ENCODE measurements around the gene MICAL3. TPM values are rescaled to one million over a fixed set of nuclear protein-coding genes. Genes with fewer than 3 reads are reported as not detected.

Gene MICAL3
- total RNA-seq, 4 donors from 2014 or later: 15.8 to 45.4 (median 31.6) TPM

DNA sequence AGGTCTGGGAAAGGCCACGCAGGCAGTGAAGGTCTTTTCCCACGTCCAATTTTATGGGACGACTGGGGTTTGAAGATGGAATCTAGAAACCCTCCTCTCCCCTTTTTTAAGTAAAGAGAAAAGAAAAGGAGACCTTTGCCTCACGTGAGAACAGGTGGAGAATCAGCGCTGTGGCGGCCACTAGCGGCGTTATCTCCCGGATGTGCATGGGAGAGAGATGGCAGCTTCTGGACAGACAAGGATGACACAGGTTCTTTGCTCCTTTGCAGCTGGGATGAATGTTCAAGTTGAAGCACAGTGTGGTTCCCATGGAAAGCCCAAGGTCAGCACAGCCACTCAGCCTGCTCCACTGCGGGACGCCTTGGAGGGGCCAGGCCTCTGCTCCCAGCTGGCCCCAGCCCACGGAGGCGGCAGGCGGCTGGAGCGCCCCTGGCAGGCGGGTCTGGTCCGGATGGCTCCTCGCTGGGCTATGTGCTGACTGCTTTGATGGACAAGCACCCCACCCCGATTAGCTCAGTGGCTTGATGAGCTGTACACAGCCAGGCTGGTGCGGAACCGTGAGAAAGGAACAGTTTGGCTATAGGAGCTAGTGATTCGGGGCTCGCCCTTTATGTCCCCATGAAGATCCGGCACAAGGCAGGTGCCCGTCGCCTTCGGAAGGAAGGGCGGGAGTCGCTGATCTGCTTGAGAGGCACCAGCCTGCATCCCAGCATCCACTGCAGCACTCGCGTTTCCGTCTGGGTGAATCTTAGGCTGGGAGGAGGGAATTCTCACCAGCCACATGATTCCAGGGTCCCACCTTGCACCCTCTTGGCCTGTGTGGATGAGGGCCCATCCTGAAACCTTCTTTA, 235.6 kb downstream of the MICAL3 start:
- TF ChIP-seq, protein P1, sequence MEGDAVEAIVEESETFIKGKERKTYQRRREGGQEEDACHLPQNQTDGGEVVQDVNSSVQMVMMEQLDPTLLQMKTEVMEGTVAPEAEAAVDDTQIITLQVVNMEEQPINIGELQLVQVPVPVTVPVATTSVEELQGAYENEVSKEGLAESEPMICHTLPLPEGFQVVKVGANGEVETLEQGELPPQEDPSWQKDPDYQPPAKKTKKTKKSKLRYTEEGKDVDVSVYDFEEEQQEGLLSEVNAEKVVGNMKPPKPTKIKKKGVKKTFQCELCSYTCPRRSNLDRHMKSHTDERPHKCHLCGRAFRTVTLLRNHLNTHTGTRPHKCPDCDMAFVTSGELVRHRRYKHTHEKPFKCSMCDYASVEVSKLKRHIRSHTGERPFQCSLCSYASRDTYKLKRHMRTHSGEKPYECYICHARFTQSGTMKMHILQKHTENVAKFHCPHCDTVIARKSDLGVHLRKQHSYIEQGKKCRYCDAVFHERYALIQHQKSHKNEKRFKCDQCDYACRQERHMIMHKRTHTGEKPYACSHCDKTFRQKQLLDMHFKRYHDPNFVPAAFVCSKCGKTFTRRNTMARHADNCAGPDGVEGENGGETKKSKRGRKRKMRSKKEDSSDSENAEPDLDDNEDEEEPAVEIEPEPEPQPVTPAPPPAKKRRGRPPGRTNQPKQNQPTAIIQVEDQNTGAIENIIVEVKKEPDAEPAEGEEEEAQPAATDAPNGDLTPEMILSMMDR (IDR thresholded peaks at IDR 0.05; ENCODE audit: low read depth): no peak

DNA sequence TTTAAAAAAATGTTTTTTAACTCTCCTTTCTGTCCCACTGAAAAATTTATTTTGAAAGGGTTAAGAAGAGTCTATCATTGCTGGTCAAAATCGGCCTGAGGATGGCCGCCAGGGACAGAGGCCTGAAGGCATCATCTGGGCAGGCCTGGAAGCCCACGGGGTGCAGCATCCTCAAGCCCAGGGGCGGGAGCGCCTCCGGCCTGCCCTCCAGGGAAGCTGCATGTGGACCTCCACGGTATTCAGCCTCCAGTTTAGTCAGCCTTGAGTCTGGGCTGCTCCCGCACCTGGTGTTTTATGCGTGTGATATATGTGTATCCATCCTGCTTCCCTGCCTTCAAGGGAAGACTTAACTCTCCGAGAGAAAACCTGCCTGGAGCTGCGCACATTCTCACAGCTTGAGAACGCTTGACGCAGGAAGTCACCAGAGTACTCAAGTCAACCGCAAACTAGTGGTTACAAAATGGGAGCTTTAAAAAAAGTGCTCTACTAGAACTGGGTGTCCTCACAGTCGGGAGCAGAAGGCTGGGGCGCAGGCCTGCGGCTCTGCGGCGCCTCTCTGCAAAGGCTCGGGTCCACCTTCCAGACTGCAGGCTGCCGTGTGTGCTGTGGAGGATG, 236.5 kb downstream of the MICAL3 start:
- TF ChIP-seq, protein P1 (IDR thresholded peaks at IDR 0.05; ENCODE audit: low read depth): no peak

DNA sequence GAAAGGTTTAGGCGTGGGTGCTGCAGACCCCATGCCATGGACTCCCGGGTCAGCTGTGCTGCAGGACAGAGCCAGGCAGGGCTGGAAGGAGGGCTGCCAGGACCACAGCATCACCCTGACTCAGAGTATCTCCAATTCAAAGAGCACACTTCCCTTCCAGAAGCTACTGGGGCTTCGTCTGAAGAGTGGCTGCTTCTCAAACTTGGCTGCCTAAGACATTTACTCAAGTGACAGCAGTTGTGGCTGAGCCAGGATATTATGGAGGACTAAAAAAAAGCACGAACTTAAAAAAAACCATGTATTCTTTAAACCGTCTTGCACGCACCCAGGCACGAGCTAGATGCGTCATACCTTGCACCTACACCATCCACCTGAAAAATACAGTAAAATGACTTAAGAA, 237.1 kb downstream of the MICAL3 start:
- TF ChIP-seq, protein P1 (IDR thresholded peaks at IDR 0.05; ENCODE audit: low read depth): no peak

DNA sequence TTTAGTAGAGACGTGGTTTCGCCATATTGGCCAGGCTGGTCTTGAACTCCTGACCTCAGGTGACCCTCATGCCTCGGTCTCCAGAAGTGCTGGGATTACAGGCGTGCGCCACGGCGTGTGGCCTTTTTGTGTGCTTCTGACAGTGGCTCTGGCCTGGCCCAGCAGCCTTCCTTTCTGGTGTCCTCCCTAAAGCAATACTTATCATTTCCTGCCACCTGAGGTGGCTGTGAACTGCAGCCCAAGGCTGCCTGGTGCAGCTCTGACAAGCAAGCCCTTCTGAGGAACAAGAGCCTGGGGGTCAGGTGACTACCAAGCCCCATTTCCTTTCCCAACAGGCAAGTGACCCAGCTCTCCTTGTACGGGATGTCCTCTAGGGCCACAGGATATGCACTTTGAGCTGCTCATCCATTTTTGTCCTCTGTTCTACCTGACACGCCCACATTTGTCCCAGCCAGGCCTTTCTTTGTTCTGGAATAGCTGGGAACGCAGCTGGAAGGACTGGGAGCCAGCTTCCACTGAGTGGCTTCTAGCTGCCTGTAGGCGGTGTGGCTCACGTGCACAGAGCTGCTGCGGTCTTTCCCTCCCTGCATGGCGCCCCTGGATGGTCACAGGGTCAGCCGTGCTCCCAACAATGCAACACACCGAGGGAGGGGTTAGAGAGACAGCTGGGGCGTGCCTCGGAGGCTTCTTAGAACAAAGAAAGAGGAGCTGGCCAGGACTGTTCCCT, 237.8 kb downstream of the MICAL3 start:
- TF ChIP-seq, protein P1 (IDR thresholded peaks at IDR 0.05; ENCODE audit: low read depth): no peak

DNA sequence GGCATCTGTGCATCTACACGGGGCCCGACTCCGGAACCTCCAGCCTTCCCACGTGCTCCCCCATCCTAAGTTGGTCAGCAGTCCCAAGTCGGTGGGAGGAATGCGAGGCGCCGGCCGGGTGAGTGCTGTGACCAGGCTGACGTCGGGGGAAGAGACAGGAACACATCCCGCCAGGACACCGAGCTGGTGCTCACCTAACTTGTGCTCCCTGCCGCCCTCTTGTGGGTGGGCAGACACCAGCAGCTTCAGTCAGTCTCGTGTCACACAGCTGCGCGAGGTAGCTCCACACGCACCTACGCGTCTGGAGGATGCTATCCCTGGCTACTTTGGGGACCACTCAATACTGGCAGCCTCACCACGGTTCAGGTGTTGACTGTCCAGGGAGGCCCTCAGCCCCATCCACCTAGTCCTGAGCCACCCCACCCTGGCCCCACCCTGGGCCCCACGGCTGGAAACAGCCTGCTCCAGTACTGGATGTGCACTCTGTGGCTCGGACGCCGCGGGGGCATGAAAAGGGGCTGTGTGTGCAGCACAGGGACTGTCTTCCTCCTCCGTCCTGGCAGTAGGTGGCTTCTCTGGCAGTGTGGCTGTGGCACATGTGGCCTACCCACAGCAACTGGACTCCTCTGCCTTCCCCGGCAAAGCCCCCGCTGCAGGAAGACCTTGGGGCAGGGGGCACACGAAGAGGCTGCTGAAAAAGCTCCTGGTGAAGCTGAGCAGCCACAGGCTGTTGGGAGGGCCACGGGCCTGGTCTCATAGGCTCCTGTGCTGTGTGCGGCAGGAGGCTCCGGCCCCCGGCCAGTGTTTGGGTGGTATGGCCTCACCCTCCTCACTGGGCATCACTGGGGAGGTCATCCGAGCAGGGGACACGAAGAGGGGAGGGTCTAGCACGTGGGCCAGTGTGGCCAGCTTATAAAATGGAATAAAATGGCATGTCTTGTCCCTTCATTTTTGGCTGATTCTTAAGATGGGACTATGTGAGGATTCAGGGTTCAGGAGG, 238.9 kb downstream of the MICAL3 start:
- TF ChIP-seq, protein P1 (IDR thresholded peaks at IDR 0.05; ENCODE audit: low read depth): no peak

DNA sequence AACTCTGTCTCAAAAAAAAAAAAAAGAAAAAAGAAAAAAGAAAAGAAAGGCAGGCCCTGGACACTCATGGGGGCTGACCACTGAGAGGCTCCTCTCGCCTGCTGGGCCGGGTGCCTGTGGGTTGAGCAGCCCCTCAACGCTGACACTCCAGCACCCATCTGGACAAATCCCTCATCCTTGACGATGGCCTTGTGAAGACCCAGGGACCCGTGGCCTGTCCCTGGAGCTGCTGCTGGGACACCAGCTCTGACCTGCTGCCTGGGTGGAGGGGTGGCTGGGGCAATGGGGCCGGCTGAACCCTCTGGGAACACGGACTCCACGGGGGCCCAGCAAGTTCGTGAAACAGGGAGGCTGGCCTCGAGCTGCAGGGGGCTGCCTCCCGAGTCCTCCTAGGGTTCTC, 239.6 kb downstream of the MICAL3 start:
- TF ChIP-seq, protein P1 (IDR thresholded peaks at IDR 0.05; ENCODE audit: low read depth): no peak

Data from subcutaneous adipose tissue (tissue), 4 donors.